ENCODE measurements around the gene TRIM67.

The TRIM67 gene

DNA sequence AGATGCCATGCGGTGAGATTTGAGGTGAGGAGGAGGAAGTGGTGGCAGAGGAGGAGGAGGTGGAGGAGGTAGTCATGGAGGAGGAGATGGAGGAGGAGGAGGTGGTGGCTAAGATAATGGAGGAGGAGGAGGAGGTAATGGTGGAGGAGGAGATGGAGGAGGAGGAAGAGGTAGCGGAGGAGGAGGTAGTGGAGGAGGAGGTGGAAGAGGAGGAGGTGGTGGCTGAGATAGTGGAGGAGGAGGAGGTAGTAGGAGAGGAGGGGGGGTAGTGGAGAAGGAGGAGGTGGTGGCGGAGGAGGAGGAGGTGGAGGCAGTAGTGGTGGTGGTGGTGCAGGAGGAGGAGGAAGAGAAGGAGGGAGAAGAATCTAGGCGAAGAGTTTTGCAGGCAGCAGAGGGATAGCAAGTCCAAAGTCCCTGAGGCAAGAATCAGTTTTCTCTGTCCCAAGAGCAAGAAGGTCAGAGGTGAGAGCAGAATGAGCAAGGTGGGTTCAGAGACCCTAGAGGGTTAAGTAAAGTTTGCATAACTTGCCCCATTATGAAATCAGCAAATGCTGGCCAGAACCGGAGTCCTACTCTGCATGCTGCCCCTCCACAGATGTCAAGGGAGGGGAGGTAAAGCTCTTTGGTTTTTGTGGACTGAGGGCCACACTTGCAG, 40.2 kb downstream of the TRIM67 start:
- DNase-seq (ENCODE audit: low read depth) = no peak
- TF ChIP-seq, protein P1, sequence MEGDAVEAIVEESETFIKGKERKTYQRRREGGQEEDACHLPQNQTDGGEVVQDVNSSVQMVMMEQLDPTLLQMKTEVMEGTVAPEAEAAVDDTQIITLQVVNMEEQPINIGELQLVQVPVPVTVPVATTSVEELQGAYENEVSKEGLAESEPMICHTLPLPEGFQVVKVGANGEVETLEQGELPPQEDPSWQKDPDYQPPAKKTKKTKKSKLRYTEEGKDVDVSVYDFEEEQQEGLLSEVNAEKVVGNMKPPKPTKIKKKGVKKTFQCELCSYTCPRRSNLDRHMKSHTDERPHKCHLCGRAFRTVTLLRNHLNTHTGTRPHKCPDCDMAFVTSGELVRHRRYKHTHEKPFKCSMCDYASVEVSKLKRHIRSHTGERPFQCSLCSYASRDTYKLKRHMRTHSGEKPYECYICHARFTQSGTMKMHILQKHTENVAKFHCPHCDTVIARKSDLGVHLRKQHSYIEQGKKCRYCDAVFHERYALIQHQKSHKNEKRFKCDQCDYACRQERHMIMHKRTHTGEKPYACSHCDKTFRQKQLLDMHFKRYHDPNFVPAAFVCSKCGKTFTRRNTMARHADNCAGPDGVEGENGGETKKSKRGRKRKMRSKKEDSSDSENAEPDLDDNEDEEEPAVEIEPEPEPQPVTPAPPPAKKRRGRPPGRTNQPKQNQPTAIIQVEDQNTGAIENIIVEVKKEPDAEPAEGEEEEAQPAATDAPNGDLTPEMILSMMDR (conservative IDR thresholded peaks at IDR 0.05; ENCODE audit: low read length) = no peak
- no peak overlapping the region for H3K4me3 ChIP-seq (ENCODE audit: low read length)

DNA sequence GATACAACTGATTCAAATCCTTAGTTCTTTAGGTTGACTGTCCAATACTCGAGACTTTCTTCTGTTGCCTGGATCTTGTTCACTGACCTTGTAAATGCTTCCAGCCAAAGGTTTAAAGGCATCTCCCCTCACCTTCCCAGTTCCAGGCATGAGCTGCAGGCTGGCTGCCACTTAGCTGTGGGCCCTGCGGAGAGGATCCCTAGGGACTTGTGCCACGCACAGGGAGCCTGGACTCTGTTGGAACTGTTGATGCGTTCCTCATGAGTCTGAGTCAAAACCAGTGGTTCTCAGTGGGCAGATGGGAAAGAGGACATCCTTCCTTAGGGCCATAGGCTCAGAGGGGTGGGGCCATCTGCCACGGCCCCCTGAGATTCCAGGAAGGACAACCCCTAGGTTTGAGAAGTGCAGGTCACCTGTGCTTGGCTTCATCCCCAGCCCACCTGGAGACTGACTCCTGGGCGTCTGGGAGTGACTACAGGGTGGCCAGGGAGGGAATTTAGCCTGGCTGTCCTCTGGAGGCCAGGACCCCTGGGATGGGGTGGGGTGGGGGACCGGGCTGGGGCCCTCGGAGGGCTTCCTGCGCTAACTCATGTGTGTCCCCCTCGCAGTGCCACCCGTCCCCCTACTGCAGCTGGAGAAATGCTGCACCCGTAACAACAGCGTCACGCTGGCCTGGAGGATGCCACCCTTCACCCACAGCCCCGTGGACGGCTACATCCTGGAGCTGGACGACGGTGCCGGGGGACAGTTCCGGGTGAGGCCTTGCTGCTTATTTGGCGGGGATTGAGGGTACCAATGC, 41.6 kb downstream of the TRIM67 start:
- no peak for DNase-seq (ENCODE audit: low read depth)
- TF ChIP-seq, protein P1 (conservative IDR thresholded peaks at IDR 0.05; ENCODE audit: low read length) = no peak
- no peak overlapping the region for H3K4me3 ChIP-seq (ENCODE audit: low read length)

DNA sequence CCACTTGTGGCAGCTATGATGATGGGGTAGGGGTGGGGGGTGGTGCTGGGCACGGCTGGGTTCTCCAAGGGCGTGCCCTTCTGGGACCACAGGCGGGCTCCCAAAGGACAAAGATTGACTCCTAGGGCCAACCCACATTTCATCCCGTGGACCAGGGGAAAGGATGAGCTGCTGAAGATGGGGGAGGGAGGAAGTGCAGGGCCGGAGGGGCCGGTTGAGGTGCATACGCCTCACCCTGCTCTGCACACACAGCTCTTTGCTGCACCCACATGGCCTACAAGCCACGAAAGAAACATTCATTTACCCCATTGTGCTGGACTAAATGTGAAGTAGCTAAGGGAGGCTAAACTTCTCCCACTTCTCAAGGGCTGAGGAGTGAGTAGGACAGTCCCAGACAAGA, 45.0 kb downstream of the TRIM67 start:
- H3K4me3 ChIP-seq (ENCODE audit: low read length) = no peak overlapping the region
- TF ChIP-seq, protein P1 (conservative IDR thresholded peaks at IDR 0.05; ENCODE audit: low read length) = no peak
- DNase-seq (ENCODE audit: low read depth) = no peak

DNA sequence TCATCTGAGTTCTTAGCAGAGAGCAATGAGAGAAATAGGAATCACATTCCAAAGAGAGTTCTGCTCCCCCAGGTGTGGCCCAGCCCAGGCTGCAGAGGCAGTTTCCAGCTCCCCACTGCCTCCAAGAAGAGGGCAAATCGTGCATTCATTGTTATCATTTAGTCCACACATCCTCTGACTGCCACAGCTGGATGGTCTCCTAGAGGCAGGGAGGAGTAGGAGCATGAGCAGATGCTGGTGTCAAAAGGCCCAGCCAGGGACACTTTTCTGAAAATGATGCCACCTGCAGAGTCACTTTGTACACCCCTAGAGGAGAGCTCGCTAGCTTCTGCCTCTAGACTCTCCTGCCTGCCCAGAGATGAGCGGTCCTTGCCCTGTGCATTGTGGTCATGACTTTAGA, 45.6 kb downstream of the TRIM67 start:
- H3K4me3 ChIP-seq (ENCODE audit: low read length) = no peak overlapping the region

DNA sequence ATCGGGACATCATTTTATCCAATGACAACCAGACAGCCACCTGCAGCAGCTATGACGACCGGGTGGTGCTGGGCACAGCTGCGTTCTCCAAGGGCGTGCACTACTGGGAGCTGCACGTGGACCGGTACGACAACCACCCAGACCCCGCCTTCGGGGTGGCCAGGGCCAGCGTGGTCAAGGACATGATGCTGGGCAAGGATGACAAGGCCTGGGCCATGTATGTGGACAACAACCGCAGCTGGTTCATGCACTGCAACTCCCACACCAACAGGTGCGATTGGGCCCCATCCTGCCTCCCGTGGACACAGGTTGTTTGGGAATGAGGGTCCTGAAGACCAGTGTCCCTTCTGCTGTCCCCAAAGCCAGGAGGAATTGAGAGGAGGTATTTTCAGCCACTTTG, 47.1 kb downstream of the TRIM67 start:
- TF ChIP-seq, protein P1 (conservative IDR thresholded peaks at IDR 0.05; ENCODE audit: low read length) = no peak
- no peak overlapping the region for H3K4me3 ChIP-seq (ENCODE audit: low read length)
- DNase-seq (ENCODE audit: low read depth) = no peak

More for the DNA sequence above, 45.6 kb downstream of the TRIM67 start:
- TF ChIP-seq, protein P1 (conservative IDR thresholded peaks at IDR 0.05; ENCODE audit: low read length) = no peak
- no peak for DNase-seq (ENCODE audit: low read depth)

DNA sequence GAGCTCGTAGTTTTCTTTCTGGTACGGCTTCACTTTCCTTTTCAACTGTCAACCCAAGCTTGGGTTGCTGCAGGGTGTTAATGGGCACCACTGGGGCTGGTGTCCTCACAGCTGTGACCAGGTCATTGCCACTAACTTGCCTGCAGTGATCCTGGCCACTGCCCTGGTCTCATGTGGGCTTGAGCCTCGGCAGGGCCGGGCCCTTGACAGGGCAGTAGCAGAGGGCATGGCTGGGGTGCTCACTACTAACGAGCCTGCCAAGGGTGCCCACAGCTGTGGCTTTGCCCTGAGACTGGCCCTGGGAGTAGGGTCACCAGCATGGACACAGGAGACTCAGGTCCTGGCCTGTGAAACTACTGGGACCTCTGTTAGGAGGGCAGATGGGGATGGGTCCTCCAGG, 47.7 kb downstream of the TRIM67 start:
- DNase-seq (ENCODE audit: low read depth) = no peak
- TF ChIP-seq, protein P1 (conservative IDR thresholded peaks at IDR 0.05; ENCODE audit: low read length) = no peak

DNA sequence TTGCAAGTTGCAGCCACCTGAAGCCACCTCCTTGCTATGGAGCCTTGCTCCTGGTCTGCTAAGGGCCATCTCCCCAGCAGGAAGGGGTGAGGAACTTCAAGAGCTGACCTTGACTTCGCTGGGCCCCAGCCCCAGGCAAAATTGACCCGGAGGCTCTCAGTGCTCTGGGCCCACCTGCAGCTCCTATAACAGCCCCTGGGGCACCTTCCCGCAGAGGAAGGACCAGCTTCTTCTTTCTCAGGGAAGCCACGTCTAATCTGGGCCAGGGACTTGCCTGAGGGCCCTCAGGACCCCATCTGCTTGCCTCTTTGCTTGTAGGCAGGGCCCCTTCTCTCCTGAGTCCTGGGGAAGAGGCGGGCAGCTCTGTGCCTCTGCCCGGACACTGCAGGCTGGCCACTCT, 48.3 kb downstream of the TRIM67 start:
- TF ChIP-seq, protein P1 (conservative IDR thresholded peaks at IDR 0.05; ENCODE audit: low read length) = no peak
- H3K4me3 ChIP-seq (ENCODE audit: low read length) = no peak overlapping the region
- no peak for DNase-seq (ENCODE audit: low read depth)

More for the DNA sequence above, 47.7 kb downstream of the TRIM67 start:
- H3K4me3 ChIP-seq (ENCODE audit: low read length) = no peak overlapping the region
